ENCODE results near the gene AIFM3.

- TF ChIP-seq CTCF (IDR thresholded peaks at IDR 0.05), result no peak
- no peak for TF ChIP-seq POLR2A (IDR thresholded peaks at IDR 0.05)
Observed at GRCh38 chr22:20994128-20994901, 27.3 kb downstream of the AIFM3 start.
